ENCODE results near the gene VWA5A.

- TF ChIP-seq CTCF (IDR thresholded peaks at IDR 0.05) (no peak), EP300 (IDR thresholded peaks at IDR 0.05) (no peak), POLR2A (IDR thresholded peaks at IDR 0.05) (no peak)
Observed at GRCh38 chr11:124167826-124168231, 52.6 kb downstream of the VWA5A start.
